Measurements from ENCODE around the gene ARX.

DNA sequence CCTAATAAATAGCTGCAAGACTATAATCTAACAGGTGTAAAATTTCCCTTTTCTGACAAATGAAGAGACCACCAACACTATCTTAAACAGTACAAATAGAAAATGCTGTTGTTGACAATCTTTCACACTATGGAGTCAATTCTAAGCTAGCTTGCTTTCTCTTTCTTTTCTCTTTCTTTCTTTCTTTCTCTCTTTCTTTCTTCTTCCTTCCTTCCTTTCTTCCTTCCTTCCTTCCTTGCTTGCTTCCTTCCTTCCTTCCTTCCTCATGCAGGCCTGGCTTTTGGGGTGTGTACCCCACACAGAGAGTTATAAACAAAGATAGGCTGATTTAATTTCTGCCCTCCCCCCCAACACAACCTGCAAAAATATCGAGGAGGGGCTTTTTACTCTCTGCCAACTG lies 8.1 kb upstream of the ARX start:
- no peak for TF ChIP-seq EZH2 (IDR thresholded peaks at IDR 0.05; ENCODE audit: low read depth, low read length, severe bottlenecking)
- TF ChIP-seq KDM1A (IDR thresholded peaks at IDR 0.05; ENCODE audit: borderline replicate concordance, low read length), result no peak
- TF ChIP-seq, protein P1, sequence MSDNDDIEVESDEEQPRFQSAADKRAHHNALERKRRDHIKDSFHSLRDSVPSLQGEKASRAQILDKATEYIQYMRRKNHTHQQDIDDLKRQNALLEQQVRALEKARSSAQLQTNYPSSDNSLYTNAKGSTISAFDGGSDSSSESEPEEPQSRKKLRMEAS (IDR thresholded peaks at IDR 0.05), result no peak
- TF ChIP-seq SUZ12 (IDR thresholded peaks at IDR 0.05; ENCODE audit: low read length), result no peak
- TF ChIP-seq MAFK (IDR thresholded peaks at IDR 0.05; ENCODE audit: low read depth, low read length), result no peak
- no peak for TF ChIP-seq SIN3A (conservative IDR thresholded peaks at IDR 0.05 in 1 of 2, IDR thresholded peaks at IDR 0.05 in 1 of 2; ENCODE audit: low read depth in 1 of 2, low read length in 2 of 2)
- no peak for TF ChIP-seq ZNF274 (IDR thresholded peaks at IDR 0.05; ENCODE audit: borderline replicate concordance, extremely low read depth, low read length)
- no peak for TF ChIP-seq HDAC6 (IDR thresholded peaks at IDR 0.05; ENCODE audit: low read depth, low read length)
- TF ChIP-seq BCL11A (IDR thresholded peaks at IDR 0.05; ENCODE audit: low read depth in 2 of 2, low read length in 2 of 2), result no peak
- TF ChIP-seq, protein P2, sequence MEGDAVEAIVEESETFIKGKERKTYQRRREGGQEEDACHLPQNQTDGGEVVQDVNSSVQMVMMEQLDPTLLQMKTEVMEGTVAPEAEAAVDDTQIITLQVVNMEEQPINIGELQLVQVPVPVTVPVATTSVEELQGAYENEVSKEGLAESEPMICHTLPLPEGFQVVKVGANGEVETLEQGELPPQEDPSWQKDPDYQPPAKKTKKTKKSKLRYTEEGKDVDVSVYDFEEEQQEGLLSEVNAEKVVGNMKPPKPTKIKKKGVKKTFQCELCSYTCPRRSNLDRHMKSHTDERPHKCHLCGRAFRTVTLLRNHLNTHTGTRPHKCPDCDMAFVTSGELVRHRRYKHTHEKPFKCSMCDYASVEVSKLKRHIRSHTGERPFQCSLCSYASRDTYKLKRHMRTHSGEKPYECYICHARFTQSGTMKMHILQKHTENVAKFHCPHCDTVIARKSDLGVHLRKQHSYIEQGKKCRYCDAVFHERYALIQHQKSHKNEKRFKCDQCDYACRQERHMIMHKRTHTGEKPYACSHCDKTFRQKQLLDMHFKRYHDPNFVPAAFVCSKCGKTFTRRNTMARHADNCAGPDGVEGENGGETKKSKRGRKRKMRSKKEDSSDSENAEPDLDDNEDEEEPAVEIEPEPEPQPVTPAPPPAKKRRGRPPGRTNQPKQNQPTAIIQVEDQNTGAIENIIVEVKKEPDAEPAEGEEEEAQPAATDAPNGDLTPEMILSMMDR (IDR thresholded peaks at IDR 0.05; ENCODE audit: control extremely low read depth in 1 of 3, insufficient read depth in 1 of 3, low read depth in 1 of 3, low read length in 3 of 3), result no peak
- TF ChIP-seq YY1 (IDR thresholded peaks at IDR 0.05; ENCODE audit: low read depth, low read length), result no peak
- TF ChIP-seq TBP (IDR thresholded peaks at IDR 0.05; ENCODE audit: low read depth, low read length), result no peak
- no peak for TF ChIP-seq POLR2A (IDR thresholded peaks at IDR 0.05; ENCODE audit: control extremely low read depth in 1 of 2, low read depth in 2 of 2, low read length in 2 of 2)
